ENCODE measurements around the gene ARPP21.
"Not testable (repeated sequence)": the region's sequence is repeated elsewhere in the genome, so short reads cannot be mapped to it uniquely, and the experiment has no call there.

Gene ARPP21

GRCh38 chr3:35639254-35640186 lies at the start of gene ARPP21:
ARPP21 (plus strand) TSS chr3:35639525; CDS start chr3:35681752, 42,227 bp downstream.
- DNase-seq (ENCODE audit: low read depth in 3 of 3), result no peak

GRCh38 chr3:35592589-35593295 lies 46.6 kb upstream of the ARPP21 start:
- no peak for DNase-seq (ENCODE audit: low read depth in 3 of 3)

GRCh38 chr3:35594739-35595138 lies 44.6 kb upstream of the ARPP21 start:
- DNase-seq (ENCODE audit: low read depth in 3 of 3), result no peak

- DNase-seq (ENCODE audit: low read depth in 3 of 3), result no peak
These were observed 42.9 kb upstream of the ARPP21 start for GRCh38 chr3:35596335-35596995.

GRCh38 chr3:35597490-35597889 lies 41.8 kb upstream of the ARPP21 start:
- no peak for DNase-seq (ENCODE audit: low read depth in 3 of 3)

- no peak for DNase-seq (ENCODE audit: low read depth in 3 of 3)
These were observed 40.5 kb upstream of the ARPP21 start for GRCh38 chr3:35598804-35599203.

- DNase-seq (ENCODE audit: low read depth in 3 of 3), result no peak
These were observed 37.4 kb upstream of the ARPP21 start for GRCh38 chr3:35601959-35602358.

- DNase-seq (ENCODE audit: low read depth in 3 of 3), result no peak
These were observed 36.9 kb upstream of the ARPP21 start for GRCh38 chr3:35602395-35602936.

- DNase-seq (ENCODE audit: low read depth in 3 of 3), result no peak
These were observed 23.0 kb upstream of the ARPP21 start for GRCh38 chr3:35616346-35616745.

- no peak for DNase-seq (ENCODE audit: low read depth in 3 of 3)
These were observed 22.0 kb upstream of the ARPP21 start for GRCh38 chr3:35617370-35617769.

- DNase-seq (ENCODE audit: low read depth in 3 of 3), result not testable (repeated sequence)
These were observed 19.1 kb upstream of the ARPP21 start for GRCh38 chr3:35620238-35620637.

- DNase-seq (ENCODE audit: low read depth in 3 of 3), result no peak
These were observed 14.6 kb upstream of the ARPP21 start for GRCh38 chr3:35624698-35625097.

GRCh38 chr3:35633332-35634124 lies 5.8 kb upstream of the ARPP21 start:
- DNase-seq (ENCODE audit: low read depth in 3 of 3), result no peak

- no peak for DNase-seq (ENCODE audit: low read depth in 3 of 3)
These were observed 3.9 kb upstream of the ARPP21 start for GRCh38 chr3:35635407-35635806.

- no peak for DNase-seq (ENCODE audit: low read depth in 3 of 3)
These were observed 3.2 kb upstream of the ARPP21 start for GRCh38 chr3:35635926-35636683.

GRCh38 chr3:35638251-35638979 lies 910 bp upstream of the ARPP21 start:
- no peak for DNase-seq (ENCODE audit: low read depth in 3 of 3)

GRCh38 chr3:35638980-35639253 lies 408 bp upstream of the ARPP21 start:
- DNase-seq (ENCODE audit: low read depth in 3 of 3), result no peak

GRCh38 chr3:35640190-35641165 lies 1.2 kb downstream of the ARPP21 start:
- no peak for DNase-seq (ENCODE audit: low read depth in 3 of 3)

- DNase-seq (ENCODE audit: low read depth in 3 of 3), result no peak
These were observed 2.0 kb downstream of the ARPP21 start for GRCh38 chr3:35641331-35641730.

Measured in stimulated activated CD4-positive, alpha-beta T cell treated with anti-CD3 and anti-CD28 coated beads, TNF-alpha, amount 100 ng/mL, for 24 hours (primary cell).